DMS114 treated with DMSO at 0.1 percent for 48 hours (cell line): Measurements from ENCODE around the gene NELFA.

ENCODE experiments used
- DNase-seq: peaks from one replicate; lab custom pipeline; 2025; ENCODE audit not compliant: unreplicated experiment; lab: John Stamatoyannopoulos, UW

The NELFA gene

DNA sequence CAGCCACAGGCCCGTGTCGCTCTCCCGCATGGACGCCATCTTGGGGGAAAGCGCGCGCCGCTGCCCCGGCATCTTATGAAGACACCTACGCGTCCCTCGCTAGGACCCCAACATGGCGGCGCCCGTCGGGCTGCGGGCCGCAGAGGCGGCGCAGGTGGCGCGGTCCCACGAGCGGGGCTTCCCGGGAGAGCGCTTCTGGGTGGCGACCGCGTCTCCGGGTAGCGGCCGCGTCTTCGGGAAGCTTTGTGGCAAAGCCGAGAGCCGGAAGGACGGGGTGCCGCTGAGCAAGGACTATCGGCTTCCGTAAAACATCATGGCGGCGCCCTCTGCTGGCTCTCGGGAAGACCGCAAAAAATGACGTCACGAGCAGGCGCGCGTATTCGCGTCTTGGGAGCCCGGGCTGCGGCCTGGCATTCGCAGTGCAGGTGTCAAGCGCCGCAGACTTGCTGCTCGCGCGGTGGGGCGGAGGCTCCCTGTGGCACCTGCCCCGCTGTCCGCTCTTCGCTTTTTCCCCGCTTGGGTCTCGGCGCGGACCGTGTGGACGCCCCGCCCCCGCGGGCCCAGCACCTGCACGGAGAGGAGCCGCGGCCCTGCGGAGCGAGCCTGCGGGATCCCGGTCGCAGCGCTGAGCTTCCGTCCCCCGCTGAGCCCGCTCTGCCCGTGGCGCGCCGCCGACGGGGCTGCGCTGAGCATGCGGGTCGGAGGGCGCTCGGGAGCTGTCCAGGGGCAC is at the start of gene NELFA:
Gene NELFA (minus strand): TSS at position 54 of the 730 bp plus-strand sequence. CDS start 15 bp downstream, at position 39.
- DNase-seq, result peak; percentile 79

DNA sequence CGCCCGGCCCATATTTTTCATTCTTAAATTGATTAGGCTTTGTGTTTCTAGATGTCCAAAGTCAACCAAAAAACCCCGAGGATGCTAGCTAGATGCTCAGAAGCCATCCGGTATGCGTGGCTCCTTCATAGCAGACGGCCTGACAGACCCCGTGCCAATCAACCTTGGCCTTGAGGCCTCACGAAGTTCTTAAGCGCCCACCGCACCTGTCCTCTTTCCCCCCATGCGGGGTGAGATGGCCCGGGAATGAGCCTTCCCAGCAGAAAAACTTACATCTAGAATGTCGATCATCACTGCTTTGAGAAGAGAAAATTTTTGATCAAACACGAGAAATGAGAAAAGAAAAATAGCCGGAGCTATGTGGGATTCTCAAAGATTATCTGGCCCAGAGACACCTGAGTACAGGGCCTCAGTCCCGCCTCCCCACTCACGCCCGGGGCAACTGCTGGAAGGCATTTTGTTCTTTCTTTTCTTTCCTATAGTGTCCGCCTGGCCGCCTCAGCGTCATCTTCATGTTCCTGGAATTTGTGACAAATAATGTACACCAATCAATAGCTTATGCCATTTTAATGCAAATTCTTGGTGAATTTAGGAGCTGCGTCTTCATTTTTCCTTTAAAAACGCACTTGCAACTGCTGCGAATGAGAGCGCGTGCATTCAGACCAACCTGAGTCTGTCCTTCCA is 48.8 kb upstream of the NELFA start:
- no peak for DNase-seq

DNA sequence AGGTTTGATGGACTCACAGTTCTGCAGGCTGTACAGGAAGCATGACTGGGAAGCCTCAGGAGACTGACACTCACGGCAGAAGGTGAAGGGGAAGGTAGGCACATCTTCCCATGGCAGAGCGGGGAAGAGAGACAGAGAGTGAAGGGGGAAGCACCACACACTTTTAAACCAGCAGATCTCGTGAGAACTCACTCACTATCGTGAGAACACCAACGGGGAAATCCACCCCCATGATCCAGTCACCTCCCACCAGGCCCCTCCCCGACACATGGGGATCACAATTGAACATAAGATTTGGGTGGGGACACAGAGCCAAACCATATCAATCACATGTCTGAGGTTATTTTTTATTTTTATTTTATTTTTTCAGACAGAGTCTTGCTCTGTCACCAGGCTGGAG is 45.4 kb upstream of the NELFA start:
- DNase-seq, result no peak

DNA sequence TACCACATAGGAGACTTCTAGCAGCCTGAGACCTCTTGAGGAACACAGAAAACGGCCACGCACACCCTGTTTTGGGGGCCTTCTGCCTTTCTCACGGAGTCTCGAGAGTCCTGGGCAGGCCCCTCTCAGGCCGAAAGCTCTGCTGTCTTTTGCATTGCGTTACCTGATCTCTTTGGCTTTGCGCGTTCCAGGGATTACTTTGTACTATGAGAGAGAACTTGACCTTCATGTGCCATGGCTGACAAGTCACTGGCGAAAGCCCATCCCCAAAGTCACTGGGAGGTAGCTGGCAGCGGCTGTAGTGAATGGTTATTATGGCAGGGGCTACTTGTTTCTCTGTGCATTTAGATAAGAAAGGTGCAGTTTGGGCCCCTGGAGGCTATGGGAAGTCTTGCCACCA is 42.3 kb upstream of the NELFA start:
- no peak for DNase-seq

DNA sequence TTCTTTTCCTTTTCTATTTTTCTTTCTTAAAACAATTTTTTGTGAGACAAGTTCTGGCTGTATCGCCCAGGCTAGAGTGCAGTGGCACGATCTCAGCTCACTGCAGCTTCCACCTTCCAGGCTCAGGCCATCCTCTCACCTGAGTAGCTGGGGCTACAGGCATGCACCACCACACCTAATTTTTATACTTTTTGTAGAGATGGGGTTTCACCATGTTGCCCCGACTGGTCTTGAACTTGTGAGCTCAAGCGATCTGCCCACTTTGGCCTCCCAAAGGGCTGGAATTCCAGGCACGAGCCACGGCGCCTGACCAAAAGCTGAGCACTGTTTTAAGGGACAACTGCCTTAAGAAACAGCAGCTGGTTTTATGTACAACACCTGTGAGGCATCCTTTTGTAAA is 41.0 kb upstream of the NELFA start:
- DNase-seq, result no peak

DNA sequence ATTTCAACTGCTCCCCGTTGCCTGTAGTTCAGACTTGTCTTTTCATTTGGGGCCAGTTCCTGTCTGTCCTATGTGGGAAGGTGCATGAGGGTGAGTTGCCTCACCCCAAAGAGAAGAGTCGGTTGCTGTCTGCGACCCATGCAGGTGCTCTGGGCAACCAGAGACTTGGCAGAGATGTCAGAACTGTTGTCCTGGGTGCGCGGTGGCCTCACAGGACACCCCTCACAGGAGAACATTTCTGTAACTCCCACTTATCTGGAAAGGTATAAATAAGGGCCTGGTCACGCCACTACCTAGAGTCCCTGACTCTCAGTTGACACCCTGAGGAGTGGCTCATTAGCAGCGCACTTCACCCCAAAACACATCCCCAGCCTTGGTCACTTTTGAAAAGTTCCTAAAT is 40.6 kb upstream of the NELFA start:
- no peak for DNase-seq

DNA sequence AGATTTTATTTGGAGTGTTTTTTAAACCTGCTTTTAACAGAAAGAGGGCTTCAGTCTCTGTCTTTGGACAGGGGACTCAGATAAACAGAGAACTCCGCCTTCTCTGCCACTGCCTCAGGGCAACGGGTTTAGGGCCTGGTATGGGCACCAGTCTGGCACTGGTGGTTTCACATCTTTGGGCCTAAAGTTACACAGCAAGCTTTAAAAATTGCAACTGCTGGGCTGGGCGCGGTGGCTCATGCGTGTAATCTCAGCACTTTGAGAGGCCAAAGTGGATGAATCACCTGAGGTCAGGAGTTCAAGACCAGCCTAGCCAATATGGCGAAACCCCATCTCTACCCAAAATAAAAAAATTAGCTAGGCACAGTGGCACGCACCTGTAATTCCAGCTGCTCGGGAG is 40.1 kb upstream of the NELFA start:
- no peak for DNase-seq

DNA sequence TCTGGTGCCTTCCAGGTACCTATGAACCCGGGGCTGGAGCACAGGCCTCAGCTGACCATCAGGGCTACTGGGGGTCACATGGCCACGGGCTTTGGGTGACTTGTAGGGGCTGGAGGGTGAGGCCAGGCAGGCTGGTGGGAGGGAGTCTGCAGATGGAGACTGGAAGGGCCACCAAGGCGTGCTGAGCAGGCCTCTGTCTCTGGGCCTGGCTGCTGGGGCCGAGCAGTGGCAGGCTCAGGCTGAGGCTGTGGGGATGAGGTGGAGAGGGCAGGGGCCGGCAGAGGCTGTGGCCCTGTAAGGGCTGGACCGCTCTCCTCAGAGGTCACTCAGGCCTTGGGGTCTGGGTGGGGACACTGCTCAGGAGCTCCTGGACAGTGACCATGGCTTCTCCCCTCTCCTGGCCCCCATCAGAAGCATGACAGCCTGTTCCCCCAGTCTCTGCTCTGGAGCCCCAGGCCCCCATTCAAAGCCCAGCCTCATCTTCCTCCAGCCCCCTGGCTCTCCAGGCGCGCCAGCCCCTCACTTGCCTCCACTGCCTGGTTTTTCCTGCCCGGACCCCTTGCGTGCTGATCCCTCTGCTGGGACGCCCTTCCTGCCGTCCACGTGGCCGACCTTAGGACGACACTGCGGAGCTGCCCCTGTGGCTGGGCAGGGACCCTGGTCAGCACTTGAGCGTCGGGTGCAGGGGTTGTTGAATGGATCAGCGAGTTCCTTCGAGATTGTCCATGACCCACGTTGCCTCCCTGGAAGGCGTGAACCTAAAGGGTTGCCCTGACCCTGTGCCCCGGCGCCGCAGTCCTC is 39.2 kb upstream of the NELFA start:
- no peak for DNase-seq

DNA sequence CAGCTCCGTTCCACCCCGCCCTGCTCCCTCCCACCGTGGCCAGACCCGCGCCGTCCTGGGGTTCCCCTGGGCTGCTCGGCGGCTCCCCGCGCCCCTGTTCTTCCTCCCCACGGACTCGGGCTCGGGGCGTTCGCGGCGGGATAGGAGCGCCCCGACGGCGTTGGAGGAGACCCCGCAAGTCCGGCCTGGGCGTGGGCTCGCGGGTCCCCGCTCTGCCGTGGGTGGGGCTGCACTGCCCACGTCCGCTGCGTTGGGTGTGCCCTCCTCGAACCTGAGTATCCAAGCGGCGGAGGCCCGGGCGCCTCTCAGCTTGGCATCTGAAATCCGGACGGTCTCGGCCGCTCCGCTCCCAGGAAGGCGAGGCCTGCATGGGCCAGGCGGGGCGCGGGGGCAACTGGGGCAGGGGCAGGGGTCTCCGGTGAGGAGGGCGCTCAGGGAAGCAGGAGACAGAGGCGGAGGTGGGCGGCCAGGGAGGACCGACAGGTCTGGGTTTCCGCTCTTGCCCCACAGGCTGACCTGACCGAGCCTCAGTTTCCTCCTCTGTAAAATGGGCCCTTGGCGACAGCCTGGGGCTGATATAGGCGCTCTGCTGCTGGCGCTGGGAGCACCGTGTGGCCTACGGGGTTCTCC is 38.4 kb upstream of the NELFA start:
- DNase-seq, result no peak

DNA sequence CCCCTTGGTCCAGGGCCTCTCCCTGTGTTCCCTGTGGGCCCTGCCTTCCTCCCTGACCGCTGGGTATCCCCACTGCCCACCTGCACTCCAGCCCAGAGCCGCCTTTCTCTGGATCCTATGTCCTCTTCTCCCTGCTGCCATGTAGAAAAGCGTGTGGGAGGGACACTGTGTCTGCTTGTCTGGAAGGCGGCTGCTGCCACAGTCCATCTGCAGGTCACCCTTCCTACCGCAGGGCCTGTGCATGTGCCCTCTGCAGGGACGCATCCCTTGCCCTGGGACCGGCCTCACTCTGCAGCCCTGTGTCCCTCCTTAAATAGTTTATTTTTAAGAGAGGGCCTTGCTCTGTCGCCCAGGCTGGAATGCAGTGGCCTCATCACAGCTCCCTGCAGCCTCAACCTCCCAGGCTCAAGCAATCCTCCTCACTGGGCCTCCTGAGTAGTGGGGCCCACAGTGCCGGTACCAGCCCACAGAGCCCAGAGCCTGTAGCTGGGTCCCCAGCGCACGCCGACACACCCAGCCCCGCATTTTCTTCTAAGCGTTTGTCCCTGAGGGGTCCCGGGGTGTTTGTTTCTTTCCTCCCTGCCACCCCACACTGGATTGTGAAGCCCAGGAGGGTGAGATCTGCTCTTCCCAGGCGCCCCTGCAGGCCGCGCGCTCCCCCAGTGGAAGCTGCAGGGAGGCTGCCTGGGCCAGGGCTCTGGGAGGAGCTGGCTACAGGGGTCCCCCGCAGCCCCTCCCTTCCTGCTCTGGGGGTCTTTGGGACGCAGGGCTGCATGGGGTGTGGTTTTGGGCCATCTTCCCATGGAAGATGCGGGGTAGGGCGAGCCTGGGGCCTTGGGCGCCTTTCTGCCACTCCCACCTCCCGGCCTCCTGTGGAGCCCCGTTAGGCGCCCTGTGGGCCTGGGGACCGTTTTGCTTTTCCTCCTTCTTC is 37.5 kb upstream of the NELFA start:
- no peak for DNase-seq

DNA sequence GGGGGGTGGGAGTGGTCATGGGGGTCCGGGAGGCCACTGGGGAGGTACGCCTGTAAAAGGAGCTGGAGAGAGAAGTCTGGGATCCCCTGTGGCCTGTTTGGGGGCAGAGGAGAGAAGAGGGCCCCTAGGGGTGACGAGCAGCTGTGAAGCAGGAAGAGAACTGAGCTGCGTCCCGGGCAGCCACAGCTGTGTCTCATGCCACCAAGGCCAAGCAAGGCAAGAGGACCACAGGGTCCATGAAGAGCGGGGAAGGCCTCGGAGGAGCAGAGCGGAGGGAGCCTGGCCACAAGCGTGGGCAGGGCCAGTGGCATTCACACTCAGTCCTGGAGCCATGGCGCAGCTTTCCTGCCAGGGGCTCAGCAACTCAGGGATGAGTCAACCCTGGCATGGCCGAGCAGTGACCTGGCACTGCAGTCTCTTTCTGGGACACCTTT is 36.8 kb upstream of the NELFA start:
- DNase-seq, result no peak

DNA sequence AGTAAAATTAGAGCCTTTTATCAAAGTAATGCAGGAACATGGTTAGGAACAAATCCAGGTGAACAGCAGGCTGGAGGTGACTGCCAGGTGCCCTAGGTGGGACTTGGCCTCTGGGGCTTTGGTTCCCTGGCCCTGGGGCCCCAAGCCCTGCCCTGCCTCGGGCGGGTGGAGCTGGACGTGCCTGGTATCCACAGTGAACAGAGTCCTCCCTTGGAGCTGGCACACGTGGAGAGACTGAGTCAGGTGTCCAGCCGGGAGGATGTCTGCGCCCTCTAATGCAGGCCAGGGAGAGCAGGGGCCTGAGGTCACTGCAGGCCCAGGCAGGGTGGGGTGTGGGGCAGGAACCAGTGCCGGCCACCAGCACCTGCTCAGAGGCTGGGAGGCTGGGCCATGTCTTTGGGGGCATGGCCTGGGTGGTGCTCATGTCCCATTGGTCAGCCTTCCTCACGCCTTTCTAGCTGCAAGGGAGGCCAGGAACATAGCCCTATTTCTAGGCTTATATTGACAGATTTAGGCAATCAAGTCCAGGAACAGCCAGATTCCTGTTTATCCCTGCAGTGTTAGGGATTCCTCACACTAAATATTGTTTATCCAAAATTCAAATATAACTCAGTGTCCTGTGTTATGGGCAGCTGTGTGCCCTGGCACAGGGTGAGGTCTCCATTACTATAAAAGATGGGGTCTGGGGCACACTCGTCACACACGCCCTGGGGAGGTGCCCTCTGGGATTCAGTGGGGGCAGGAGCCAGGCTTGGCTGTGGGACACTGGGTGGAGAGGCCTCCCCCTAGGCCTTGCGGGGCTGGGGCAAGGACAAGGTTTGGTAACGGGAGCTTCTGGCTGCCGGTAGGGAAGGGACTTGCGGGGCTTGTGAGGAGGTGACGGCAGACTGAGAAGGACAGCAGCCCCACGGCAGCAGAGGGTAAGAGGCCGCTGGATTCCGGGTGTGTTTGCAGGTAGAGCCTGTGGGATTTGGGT is 36.1 kb upstream of the NELFA start:
- no peak for DNase-seq

DNA sequence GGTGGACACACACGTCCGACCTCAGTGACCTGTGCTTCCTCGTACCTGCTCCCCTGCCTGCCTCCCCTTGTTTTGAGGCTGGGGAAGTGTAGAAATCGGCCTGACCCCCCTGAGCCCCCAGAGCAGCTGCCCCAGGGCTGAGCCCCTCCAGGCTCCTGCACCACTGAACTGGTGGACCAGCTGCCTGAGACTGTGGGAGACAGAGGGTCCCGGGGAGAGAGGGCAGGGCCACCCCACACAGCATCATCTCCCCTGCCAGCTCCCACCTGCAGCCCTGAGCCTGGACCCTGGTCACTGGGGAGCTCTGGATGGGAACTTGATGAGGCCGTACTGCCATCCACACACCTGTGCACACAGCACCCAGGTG is 35.3 kb upstream of the NELFA start:
- DNase-seq, result no peak

DNA sequence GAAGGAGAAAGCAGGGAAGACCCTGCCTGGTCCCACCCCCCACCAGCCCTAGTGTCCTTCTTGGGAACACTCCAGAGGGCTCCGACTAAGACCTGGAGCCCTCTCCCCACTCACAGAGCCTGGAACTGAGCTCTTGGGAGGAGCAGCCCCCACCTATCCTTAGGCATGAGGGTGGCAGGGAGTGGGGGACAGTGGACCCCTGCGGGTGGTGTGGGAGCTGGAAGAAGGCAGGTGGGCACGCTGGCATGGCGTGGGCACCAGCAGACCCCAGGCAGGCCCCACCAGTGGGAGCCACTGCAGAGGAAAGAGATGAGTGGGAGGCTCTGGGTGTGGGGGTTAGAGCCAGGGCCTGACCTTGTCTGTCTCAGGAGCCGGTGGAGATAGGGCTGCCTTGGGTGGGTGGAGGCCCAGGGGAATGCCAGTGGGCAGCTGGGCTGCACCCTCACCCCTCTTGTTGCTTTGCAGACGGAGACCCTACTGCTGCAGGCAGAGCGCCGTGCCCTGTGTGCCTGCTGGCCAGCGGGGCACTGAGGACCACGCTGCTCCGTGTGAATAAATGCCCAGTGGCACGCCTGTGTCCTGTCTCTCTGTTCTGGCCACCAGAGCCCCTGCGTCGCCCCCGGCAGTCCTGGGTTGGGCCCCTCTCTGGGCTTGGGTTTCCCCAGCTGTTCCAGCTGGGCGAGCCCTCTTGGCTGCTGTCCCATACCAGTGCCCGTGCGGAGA is 34.8 kb upstream of the NELFA start:
- no peak for DNase-seq

DNA sequence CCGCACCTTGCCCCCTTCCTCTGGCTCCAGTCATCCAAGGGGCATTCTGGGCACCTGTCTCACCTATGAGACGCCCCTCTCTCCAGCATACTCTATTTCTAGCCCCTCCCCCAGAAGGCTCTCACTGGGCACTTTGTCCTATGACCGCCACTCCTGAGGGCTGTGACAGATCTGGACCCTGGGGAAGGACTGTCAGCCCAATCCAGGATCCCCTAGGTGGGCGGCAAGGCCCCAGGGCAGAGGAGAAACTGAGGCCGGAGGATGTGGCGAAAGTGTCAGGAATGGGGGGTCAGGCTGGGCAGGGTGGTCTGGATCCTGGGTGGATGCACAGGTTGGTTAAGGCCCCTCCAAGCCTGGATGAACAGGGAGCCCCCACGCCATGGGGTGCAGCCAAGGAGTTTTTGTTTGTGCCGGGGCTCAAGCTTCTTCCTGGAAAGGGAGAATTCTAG is 34.2 kb upstream of the NELFA start:
- no peak for DNase-seq

DNA sequence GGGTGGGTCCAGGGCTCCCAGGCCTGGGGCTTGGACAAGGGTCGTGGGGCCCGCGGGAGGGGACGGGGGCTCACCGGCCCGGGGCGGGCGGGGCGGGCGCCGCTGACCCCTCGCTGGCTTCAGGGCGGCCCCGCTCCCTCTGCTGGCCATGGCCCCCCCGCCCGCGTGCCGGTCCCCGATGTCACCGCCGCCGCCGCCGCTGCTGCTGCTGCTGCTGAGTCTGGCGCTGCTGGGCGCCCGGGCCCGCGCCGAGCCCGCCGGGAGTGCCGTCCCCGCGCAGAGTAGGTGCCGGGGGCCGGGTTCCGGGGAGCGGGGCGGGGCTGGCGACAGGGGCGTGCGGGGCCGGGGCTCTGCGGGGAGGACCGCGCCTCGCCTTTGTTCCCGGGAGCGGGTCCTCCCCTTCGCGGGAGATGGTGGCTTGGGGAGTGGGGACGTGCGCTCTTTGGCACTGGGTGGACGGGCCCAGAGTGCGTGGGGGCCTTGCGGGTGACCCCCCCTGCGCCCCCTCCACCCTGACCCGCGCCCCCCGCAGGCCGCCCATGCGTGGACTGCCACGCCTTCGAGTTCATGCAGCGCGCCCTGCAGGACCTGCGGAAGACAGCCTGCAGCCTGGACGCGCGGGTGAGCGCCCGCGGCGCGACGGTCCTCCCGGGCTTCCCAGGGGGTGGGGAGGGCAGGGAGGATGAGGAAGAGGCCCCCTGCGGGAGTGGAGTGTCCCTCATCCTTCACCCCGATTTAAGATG is 33.6 kb upstream of the NELFA start:
- DNase-seq, result no peak

DNA sequence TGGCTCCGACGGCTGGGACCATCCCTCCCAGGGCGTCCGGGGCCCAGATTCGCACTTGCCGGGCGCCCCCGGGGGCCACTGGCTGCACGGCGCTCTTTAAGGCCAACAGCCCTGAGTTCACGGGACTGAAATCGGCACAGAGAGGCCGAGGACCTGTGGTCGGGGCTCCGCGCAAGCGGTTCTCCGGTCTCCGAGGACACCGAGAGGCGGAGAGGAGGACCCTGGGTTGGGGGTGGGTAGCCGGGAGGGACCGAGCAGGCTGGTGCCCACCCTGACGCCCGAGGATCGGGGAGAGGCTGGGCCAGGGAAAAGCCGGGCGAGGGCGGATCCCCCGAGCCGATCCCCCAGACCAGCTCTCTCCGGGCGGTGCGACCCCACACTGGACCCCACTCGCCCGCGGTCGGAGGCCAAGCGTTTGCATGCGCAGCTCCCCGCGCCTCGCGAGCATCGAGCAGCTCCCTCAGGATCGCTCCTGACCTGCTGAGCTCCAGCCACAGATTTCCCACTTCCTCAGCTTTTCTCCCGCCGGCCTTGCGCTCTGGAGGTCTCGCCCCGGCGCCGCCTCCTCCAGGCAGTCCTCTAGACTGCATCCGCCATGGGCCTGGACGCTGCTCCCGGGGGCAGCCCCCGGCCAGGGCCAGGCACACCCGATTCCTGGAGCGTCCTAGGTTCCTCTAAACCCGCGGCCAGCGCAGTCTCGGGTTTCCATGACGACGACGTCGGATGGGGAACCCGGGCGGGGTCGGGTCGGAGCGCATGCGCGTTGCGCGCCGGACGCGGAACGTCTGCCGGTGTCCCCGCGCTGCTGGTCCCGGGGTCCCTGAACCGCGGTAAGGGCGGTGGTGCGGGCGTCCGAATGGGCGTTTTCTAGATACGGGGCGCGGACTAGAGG is 32.7 kb upstream of the NELFA start:
- peak; percentile 21 for DNase-seq
